ENCODE data around the gene ATF3.
"Not testable (repeated sequence)": the region's sequence is repeated elsewhere in the genome, so short reads cannot be mapped to it uniquely, and the experiment has no call there.

ATF3 gene

DNA sequence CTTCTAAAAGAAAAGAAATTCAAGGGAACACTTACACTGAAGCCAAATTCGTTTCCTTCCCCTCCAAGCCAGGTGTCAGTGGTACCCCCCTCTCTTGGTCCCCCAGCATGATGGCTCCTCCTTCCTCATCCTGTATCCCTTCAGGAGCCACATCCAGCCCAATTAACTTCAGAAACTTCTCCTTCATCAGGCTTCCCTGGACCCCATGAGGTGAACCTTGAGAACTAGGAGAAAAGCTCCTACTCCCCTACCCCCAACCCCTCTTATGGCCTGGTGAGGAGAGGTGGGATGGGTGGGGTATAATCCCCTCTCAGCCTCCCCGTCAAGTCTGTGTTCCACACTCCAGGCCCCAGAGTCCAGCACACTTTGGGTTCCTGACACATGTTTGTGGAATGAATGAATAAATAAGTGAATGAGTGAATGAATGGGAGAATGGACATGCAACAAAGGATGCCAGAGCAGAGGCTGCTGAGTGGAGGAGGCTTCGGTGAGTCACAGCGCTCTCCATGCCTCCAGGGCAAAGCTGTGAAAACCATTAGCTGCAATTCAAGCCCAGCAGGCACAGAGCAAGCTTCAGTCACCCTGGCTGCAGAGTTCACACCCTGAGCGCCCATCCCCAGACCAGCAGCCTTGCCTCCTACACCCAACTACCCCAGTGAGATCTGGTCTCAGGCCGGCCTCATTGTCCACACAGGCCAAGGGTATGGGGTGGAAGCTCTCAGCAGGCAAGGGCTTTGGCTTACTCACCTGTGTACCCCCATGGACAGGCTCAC lies 47.3 kb downstream of the ATF3 start:
- DNase-seq (ENCODE audit: low read depth) = no peak
- no peak overlapping the region for H3K4me3 ChIP-seq (ENCODE audit: control insufficient read depth, low read depth, low read length)
- no peak for TF ChIP-seq CTCF (IDR thresholded peaks at IDR 0.05; ENCODE audit: control insufficient read depth, insufficient read depth, low read depth, low read length, missing control alignments)

GRCh38 chr1:212656730-212657129 lies 48.2 kb downstream of the ATF3 start:
- TF ChIP-seq CTCF (IDR thresholded peaks at IDR 0.05; ENCODE audit: control insufficient read depth, insufficient read depth, low read depth, low read length, missing control alignments) = no peak
- H3K4me3 ChIP-seq (ENCODE audit: control insufficient read depth, low read depth, low read length) = no peak overlapping the region
- no peak for DNase-seq (ENCODE audit: low read depth)

DNA sequence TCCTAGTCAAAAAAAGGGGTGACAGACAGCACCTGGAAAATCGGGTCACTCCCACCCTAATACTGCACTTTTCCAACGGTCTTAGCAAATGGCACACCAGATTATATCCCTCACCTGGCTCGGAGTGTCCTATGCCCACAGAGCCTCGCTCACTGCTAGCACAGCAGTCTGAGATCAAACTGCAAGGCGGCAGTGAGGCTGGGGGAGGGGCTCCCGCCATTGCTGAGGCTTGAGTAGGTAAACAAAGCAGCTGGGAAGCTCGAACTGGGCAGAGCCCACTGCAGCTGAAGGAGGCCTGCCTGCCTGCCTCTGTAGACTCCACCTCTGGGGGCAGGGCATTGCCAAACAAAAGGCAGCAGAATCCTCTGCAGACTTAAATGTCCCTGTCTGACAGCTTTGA lies 49.7 kb downstream of the ATF3 start:
- not testable (repeated sequence) for DNase-seq (ENCODE audit: low read depth)

GRCh38 chr1:212664409-212665199 lies 56.0 kb downstream of the ATF3 start:
- no peak for DNase-seq (ENCODE audit: low read depth)
- no peak for TF ChIP-seq CTCF (IDR thresholded peaks at IDR 0.05; ENCODE audit: control insufficient read depth, insufficient read depth, low read depth, low read length, missing control alignments)
- no peak overlapping the region for H3K4me3 ChIP-seq (ENCODE audit: control insufficient read depth, low read depth, low read length)

More for the DNA sequence above, 49.7 kb downstream of the ATF3 start:
- H3K4me3 ChIP-seq (ENCODE audit: control insufficient read depth, low read depth, low read length) = not testable (repeated sequence)

GRCh38 chr1:212665241-212666115 lies 56.9 kb downstream of the ATF3 start:
- peak; percentile 97 for TF ChIP-seq CTCF (IDR thresholded peaks at IDR 0.05; ENCODE audit: control insufficient read depth, insufficient read depth, low read depth, low read length, missing control alignments)
- peak; percentile 28 for DNase-seq (ENCODE audit: low read depth)
- H3K4me3 ChIP-seq (ENCODE audit: control insufficient read depth, low read depth, low read length) = peak overlapping the region; percentile 77

GRCh38 chr1:212666116-212666775 lies 57.7 kb downstream of the ATF3 start:
- no peak for TF ChIP-seq CTCF (IDR thresholded peaks at IDR 0.05; ENCODE audit: control insufficient read depth, insufficient read depth, low read depth, low read length, missing control alignments)
- no peak for DNase-seq (ENCODE audit: low read depth)
- H3K4me3 ChIP-seq (ENCODE audit: control insufficient read depth, low read depth, low read length) = no peak overlapping the region

Data from AG09309 (cell line).